ENCODE results near the gene DNLZ.

DNA sequence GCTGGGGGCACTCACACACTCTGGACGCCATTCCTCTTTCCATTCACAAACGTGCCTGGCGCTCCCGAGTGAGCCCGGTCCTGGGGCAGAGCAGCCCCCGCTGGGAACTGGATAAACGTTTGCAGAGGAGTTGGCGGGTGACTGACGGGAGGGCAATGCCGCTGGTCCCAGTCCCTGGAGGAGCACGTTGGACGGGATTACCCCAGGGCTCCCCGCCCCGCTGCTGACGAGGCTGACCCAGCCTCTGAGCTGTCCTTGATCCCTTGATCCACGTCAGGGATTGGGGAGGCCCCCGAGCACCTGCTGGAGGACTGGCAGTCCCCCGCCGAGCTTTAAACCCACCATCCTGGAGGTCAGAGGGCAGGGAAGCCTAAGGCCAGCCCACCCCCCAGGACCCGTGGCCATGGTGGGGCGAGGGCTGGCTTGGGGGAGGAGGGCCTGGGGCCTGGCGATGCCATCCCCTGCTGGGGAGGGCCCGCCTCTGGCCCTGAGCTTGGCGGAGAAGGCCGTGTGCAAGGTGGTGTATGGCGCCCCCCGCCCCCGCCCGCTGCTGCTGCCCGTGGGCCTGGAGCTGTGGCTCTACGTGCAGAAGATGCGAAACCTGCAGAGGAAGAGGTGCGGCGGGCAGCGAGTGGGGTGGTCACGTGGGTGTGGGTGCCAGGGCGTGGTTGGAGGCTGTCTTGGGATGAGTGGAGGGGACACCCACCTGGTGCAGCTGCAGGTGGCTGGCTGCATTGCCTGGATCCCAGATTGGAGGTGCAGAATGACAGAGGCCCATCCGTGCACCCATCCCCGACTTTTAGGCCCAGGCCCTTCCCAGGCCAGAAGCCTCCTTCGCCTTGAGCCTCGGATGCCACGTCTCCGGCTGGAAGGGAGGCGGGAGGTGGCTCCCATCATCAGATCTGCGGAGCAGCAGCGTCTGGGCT is 31.7 kb downstream of the DNLZ start:
- TF ChIP-seq, protein P1, sequence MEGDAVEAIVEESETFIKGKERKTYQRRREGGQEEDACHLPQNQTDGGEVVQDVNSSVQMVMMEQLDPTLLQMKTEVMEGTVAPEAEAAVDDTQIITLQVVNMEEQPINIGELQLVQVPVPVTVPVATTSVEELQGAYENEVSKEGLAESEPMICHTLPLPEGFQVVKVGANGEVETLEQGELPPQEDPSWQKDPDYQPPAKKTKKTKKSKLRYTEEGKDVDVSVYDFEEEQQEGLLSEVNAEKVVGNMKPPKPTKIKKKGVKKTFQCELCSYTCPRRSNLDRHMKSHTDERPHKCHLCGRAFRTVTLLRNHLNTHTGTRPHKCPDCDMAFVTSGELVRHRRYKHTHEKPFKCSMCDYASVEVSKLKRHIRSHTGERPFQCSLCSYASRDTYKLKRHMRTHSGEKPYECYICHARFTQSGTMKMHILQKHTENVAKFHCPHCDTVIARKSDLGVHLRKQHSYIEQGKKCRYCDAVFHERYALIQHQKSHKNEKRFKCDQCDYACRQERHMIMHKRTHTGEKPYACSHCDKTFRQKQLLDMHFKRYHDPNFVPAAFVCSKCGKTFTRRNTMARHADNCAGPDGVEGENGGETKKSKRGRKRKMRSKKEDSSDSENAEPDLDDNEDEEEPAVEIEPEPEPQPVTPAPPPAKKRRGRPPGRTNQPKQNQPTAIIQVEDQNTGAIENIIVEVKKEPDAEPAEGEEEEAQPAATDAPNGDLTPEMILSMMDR (IDR thresholded peaks at IDR 0.05; ENCODE audit: poor library complexity, severe bottlenecking), result no peak
- TF ChIP-seq TAF1 (IDR thresholded peaks at IDR 0.05; ENCODE audit: low read depth) (no peak), MXI1 (conservative IDR thresholded peaks at IDR 0.05; ENCODE audit: poor library complexity, severe bottlenecking) (no peak), POLR2AphosphoS5 (IDR thresholded peaks at IDR 0.05) (no peak), EZH2 (IDR thresholded peaks at IDR 0.05; ENCODE audit: borderline replicate concordance, insufficient read depth, low read length, poor library complexity, severe bottlenecking) (no peak), RAD21 (conservative IDR thresholded peaks at IDR 0.05) (no peak)

Measured in neural cell (in vitro differentiated cells).